Nucleus accumbens (tissue), 56 donors: ENCODE measurements around the gene INSM1.

Experiments
- DNase-seq, 56 donors: peaks; one replicate each; lab custom pipeline; 2025; lab: John Stamatoyannopoulos, UW

Gene INSM1

GRCh38 chr20:20391766-20392165, 23.9 kb downstream of the INSM1 start:
- no peak for DNase-seq

- DNase-seq, result no peak
Observed at GRCh38 chr20:20393207-20394120, 25.6 kb downstream of the INSM1 start.

GRCh38 chr20:20395087-20395486, 27.2 kb downstream of the INSM1 start:
- DNase-seq, result no peak

- DNase-seq, result no peak
Observed at GRCh38 chr20:20395903-20396568, 28.1 kb downstream of the INSM1 start.

DNA sequence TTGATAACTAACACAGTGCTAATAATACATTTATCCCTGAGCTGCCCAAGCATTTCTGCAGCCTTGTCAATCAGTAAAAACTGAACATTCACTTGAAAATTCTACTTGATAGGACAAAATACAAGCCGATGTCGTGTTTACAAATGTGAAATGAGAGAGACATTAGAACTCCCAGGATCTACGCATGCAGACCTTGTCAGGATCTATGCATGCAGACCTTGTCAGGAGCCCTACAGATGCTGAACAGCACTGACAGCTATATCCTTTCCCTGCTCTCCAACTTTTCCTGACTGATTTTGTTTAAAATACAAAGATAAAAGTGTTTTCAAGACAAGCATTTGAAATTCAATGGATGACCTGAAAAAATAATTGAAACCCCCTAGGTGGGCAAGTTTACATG, 28.9 kb downstream of the INSM1 start:
- no peak for DNase-seq

DNA sequence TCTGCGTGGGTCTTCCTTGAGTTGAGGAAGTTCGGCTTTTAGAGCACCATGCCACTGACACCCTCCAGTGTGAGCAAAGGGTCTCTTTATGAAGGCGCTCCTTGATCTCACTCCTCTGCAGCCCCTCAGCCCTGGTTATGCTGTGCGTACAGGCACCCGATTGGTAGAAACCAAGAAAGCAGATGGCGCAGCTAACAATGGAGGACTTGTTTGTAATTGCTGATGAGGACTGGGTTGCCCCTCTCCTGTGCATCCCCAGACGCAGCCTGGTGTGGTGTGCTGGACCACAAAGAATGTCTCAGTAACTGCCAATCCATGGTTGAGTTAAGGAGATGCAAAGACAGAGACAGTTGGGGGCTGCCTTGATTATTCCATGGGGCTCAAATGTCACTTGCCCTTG, 30.2 kb downstream of the INSM1 start:
- DNase-seq, result peak in 3 of 56 donors; percentile 6 to 27 (median 7)

DNA sequence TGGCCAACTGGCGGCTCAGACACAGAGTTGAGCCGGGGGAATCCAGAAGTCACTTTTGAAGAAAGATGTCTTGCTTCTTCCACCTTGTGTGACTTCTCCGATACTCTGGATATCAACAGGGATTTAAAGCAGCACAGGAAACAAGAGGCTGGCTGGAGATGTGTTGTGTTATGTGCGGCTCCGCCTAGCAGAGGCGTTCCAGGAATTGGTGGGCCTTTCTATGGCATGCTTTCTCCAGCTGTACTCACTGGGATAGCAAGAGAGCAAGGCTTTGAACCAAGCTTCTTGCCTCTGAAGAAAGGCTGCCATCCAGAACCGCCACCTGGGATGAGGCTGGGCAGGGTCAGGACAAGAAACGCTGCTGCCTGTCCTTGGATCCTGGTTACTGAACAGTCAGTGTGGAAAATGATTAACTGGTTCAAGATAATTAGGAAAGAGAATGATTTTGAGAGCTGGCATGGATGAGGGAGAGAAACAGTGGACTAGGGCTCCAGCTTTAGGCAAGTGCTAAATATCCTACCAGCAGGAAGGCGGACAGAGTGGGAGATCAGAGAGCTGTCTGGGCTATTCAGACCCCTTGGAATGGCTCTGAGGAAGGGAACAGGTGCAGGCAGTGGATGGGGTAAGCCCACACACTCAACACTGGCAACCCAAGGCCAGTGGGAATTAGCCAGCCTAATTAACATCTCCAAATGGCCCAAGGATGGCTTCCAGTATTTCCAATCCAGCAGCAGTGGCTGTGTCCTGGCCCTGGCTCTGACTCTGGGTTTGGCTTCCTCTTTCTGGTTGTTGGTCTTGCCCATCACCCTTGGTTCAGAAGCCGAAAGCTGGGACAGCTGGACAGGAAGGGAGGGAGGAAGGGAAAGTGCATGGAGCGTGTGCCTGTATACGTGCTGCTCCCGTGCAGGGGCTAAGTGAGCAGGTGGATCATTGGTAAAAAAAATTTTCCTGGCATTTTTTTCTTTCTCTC, 31.9 kb downstream of the INSM1 start:
- no peak for DNase-seq

DNA sequence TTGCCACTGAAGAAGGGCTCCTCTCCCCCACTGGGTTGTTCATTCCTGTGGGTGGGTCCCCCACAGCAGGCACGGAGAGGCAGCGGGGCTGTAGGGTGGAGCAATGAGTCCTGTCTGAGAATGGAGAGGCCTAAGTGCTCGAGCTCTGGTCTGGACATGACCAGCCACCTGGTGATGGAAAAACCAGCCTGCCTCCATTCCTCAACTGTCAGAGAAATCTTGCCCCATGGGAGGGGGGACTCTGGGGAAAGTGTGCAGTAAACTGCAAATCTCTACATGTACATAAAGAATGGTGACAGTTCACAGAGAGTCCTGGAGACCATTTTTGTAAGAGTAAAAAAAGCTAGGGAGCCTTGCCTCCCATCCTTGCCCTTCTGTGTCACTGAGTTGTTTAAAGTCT, 34.1 kb downstream of the INSM1 start:
- no peak for DNase-seq

- no peak for DNase-seq
Observed at GRCh38 chr20:20404633-20405032, 36.7 kb downstream of the INSM1 start.

- DNase-seq, result no peak
Observed at GRCh38 chr20:20405623-20406022, 37.7 kb downstream of the INSM1 start.

GRCh38 chr20:20406306-20406705, 38.4 kb downstream of the INSM1 start:
- DNase-seq, result no peak

DNA sequence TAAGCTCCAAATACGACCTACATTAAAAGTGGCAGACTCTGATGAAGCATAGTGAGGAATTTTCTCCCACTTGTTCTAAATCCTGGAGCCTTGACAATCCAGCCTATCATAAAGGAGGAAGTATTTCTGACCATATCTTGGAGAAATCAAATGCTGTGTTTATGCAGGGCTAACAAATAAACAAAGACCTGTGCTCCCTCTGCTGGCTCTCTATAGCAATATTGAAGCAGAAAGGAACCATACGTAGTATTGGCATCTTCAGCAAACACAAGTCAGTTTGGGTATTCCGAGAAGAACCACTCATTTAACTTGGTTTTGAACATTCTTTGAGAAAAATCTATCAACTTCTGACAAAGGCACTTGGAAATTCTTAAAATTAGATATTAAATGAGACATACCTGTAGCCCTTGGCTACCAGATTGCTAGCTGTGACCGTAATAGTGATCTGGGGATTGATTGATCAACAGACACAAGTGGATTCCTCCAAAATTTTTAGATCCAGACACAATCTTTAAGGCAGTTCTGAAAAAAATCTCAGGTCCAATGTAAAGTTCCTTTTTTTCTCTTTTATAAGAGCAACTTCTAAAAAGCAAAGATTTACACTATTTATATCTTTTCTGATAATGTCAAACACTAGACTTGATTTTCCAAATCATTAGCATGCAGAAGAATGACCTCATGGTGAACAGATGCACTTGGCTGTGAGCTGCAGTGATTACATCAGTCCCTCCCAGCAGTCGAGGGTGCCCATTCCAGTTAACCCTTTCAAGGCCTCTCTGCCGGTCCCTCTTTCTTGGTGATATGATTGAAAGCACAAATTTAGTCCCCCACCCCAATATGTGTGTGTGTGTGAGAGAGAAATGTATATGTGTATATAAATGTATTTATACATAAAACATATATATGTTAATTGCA, 40.2 kb downstream of the INSM1 start:
- peak in 32 of 56 donors; percentile 9 to 71 (median 34) for DNase-seq

DNA sequence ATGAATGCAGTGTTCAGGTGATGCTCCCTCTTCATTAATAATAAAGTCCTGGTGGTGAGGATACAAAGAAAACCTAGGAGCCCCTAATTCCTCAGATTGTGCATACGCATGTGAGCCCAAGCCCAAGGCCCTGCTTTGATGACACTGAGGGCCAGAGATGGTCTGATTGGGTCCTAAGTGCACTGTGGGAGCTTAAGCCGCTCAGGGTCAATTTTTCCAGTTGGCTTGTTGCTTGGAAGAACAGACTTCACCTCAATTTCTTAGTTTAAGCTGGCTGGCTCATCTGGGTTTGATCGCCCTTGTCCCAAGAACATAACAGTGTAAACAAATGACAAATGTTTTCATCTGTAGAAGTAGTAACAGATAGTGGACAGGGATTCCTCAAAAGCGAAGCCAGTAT, 41.4 kb downstream of the INSM1 start:
- DNase-seq, result no peak

DNA sequence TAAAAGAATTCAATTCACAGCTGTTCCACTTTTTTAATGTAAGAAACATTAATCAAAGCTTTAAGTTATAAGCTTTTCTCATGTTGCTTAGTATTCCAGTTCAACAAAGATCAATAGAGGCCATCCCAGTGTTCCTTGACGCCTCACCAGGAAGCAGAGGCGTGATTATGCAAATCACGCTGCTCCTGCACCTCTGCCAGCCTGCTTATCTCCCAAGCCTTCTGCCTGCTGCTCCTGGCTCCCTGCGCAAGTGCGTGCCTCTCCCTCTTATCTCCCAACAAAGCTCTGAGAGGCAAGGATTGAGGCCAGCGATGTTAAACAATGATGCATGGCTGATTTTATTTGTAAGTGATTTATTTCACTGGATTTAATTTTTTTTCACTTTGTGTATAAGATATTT, 42.8 kb downstream of the INSM1 start:
- DNase-seq, result peak in 40 of 56 donors; percentile 10 to 63 (median 34)

DNA sequence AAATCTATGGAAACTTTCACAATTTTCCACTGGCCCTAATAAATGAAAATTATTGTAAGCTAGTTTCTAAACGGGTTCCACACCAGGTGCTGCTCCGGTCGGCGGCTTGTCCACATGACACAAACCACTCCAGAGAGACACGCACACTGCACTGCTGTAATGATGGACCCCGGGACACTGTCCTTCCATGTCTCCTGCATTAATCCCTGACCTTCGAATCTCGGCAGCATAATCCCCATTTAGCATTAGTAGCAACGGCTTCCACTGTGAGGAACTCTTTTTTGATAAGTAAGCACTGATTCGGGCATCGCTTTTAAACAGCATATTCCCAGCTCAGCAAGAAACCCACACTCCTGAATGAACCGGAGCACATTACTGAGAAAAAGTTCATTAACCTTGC, 43.5 kb downstream of the INSM1 start:
- peak in 3 of 56 donors; percentile 8 to 20 (median 10) for DNase-seq

DNA sequence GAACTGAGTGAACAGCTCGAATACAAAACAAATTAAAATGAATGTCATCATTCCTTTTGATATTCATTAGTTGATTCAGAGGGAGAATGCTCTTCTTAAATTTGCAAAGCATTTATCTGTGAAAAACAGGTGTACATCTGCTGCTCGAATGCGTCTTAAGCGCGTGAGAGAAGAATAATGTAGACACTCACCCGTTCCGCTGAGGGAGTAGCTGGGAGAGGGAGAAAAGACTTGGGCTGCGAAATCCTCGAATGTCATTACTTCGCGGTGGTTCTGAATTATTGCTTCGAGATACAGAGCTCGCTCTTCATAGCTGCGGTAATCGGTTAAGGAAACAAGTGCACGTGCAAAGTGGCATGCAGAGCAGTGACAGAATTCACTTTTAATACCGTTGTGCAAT, 43.9 kb downstream of the INSM1 start:
- DNase-seq, result no peak

GRCh38 chr20:20412750-20413149, 44.8 kb downstream of the INSM1 start:
- no peak for DNase-seq

DNA sequence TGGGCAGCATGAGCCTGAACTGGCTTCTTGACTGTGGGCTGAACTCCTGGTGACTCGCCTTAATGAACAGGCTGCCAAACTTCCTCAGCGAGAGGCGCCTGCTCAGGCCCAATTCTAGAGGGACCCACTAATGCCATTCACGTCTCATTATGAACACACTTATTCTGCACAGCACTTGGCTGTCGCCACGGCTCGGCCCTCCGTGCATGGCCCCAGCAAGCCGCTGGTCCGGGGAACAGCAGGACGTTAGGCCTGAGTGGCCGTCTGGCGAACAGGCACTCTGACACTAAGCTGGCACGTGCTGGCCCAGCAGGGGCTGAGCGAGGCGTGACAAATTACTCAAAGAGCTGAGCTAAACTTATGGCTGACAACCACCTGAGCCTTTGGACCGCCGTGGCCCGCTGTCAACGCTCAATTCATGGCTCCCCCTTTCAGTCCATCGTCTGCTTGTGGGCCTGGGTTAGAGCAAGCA, 45.9 kb downstream of the INSM1 start:
- DNase-seq, result peak in 21 of 56 donors; percentile 10 to 43 (median 27)

DNA sequence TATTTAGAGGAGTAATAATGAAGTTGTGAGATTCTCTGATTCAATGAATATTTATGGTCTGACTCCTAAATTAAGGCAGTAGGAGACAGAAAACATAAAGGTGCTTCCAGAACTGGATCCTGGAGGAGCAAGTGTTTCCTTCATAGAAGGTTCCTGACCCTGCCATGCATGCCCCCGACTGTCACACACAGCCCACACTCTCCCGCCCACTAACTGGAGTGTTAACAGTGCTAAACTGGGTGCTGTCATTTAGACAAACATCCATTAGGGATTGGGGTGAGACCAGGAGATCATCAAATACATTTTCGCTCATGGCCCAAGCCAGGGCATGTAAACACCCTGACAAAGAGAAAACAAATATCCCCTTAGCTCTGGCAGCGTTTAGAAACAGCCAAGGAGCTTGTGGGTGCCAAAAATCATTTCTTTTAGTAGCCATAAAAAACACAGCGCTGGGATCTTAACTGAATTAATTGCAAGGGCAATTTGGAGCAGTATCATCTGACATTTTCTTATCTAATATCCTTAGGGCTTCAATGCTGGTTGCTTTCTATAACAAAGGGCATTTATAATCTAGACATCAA, 46.8 kb downstream of the INSM1 start:
- DNase-seq, result no peak
